Stimulated activated CD4-positive, alpha-beta T cell treated with anti-CD3 and anti-CD28 coated beads, Interleukin-4, amount 100 ng/mL, for 1 hour (primary cell): ENCODE data around the gene CMTM4.
A peak's percentile ranks its signal among the peaks of the same experiment; 100 is the strongest.
"Not testable (repeated sequence)": the region's sequence is repeated elsewhere in the genome, so short reads cannot be mapped to it uniquely, and the experiment has no call there.

Experiments
- DNase-seq: peaks from one replicate; pipeline ENCODE4 v3.0.0-alpha.2; 2020

Gene CMTM4

DNA sequence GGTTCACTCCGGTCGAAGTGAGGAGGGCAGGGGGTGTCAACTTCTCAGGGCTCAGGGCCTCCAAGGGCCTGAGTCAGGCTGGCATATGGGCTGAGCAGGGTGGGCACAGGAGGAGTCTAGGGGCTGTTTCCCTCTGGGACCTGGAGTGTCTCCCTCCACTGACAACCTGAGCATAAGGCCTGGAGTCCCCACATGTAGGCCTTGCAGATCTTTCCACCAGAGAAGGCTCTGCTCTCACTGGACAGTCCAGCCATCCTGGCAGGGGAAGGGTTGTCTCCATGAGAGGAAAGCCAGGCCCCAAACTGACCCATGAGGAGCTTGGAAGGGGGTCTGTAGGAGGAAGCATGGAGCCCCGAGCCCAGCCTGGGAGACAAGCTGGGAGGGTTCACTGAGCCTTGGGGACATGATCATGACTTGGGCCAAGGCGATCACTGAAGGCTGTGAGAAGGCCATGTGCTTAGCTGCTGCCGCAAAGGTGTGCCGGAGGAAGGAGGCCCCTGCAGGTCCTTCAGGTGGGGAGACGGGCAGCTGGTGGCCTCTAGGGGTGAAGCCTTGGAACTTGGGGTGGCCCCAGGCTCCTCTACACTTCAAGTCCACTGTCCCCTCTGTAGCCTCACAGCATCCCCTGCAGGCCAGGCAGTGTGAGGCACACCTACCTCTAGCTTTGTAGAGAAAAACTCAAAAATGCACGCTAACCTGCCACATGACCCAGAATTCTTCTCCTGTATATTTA lies 107.4 kb downstream of the CMTM4 start:
- DNase-seq = peak; percentile 49

DNA sequence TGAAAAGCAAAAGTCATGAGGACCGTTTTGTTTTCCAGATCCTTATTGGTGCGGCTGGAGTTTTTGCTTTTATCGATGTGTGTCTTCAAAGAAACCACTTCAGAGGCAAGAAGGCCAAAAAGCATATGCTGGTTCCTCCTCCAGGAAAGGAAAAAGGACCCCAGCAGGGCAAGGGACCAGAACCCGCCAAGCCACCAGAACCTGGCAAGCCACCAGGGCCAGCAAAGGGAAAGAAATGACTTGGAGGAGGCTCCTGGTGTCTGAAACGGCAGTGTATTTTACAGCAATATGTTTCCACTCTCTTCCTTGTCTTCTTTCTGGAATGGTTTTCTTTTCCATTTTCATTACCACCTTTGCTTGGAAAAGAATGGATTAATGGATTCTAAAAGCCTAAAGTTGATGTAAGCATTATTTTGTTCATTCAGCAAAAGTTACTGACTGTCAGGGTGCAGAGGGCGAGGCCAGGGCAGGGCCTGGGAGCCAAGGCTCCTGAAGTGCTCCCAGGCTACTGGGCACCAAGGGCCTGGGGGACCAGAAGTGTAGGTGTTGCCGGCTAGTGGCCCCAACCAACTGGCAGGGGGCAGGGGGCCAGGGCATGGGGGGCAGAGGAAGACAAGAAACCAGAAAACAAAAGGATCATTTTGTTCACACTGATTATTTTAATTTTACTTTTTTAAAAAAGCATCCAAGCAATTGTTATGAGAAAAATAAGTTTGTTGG lies 108.5 kb downstream of the CMTM4 start:
- DNase-seq = no peak

DNA sequence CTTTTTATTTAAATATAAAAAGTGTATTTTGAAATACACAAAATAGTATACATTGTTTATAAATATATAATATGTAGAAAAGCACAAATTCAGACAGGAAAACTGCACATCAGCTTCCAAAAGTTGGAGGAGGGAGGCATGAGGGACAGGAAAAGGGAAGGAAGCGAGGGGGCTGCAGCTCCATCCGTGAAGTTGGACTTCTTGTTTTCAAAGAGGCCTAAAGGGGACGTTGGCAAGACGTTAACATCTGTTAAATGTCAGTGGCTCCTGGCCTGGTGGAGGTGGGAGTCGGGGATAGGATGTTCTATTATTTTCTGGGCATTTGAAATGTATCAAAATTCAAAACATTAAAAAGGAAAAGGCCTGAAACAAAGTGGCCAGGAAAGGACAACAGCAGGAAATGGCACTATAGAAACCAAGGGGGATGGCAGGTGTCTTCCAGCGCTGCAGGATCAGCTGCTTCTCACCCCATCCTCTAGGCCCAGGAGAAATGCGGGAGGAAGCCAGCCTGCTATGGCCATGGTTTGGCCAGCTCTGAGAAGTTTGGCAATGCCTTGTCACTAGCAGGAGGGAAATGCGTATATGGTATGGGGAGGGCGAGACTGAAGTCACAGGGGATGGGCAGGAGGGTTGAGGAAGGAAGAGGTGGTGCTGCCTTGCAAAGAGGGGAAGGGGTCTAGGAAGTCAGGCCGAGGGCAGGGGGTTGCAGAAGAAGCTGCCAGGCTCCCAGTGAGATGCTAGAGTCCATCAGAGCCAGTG lies 110.9 kb downstream of the CMTM4 start:
- DNase-seq = no peak

GRCh38 chr16:66581246-66581952 lies 115.1 kb downstream of the CMTM4 start:
- no peak for DNase-seq

GRCh38 chr16:66580605-66581209 lies 115.8 kb downstream of the CMTM4 start:
- DNase-seq = no peak

DNA sequence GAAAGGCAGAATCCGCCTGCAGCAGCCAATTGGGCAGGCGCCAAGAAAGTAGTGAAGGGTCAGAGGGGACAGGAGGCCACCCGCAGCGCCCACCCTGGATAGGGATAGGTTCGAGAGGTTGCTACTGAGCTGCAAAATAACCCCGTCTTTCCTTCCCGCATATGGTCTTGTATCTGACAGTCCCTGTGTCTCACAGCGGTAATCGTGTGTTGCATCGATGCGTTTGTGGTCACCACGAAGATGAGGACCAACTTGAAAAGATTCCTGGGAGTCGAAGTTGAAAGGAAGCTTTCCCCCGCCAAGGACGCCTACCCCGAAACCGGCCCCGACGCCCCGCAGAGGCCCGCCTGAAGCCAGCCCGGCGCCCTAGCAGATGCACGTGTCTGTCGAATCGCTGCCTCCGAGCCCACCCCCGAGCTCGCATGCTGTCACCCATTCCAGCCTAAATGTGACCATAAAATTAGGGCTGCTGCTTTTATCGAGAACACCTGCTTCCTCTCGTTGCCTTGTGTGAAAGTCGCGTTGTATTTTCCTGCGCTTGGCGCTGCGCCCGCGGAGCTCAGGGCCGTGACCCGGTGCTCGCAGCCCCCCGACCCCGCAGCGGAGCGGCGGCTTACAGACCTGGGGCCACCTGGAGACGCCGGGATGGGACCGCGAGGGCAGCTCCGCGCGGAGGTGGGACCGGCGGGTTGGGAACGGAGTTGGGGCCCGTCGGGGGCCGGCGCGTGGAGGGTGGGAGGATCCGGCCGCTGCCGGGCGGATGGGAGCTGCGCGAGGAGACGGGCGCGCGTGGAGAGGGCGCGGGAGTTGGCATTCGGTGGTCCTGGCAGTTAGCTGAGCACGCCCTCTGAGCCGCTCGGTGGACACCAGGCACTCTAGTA lies 117.7 kb downstream of the CMTM4 start, which contains the start of gene CMTM2:
Gene CMTM2 (plus strand): TSS at position 813 of the 881 bp plus-strand sequence. CDS start 145 bp downstream, outside the sequence.
- DNase-seq = peak; percentile 28

DNA sequence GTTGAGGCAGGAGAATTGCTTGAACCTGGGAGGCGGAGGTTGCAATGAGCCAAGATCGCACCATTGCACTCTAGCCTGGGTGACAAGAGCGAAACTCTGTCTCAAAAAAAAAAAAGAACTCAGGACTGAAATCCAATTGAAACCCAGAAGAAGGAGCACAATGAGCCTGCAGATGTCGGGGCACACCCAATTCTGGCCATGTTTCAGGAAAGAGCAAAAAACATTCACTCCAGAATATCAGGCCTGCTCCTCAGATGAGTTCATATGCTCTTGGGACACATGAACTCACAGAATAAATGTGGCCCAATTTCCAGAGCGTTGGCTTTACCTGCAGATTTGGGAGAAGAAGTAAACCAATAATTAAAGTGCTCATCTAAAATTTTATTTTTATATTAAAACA lies 120.2 kb downstream of the CMTM4 start:
- no peak for DNase-seq

DNA sequence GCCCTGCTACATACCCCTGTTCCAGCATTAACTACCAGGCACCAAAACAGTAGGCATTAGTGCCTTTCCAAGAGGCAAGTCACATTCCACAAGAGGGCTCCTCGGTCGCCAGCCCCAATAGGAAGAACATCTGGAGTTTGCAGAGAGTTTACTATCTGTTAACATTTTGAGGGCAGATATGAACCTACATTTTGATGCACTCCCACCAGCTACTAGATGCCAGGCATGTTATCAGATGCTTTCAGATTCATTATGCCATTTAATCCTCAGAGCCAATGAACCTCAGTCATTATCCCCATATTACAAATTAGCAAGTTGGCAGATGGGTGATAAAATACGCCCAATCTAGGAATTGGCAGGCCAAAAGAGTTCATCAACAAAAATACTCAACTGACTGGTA lies 121.5 kb downstream of the CMTM4 start:
- DNase-seq = no peak

GRCh38 chr16:66574531-66574930 lies 122.0 kb downstream of the CMTM4 start:
- DNase-seq = no peak

- DNase-seq = no peak
Measured at GRCh38 chr16:66574081-66574480, 122.5 kb downstream of the CMTM4 start.

DNA sequence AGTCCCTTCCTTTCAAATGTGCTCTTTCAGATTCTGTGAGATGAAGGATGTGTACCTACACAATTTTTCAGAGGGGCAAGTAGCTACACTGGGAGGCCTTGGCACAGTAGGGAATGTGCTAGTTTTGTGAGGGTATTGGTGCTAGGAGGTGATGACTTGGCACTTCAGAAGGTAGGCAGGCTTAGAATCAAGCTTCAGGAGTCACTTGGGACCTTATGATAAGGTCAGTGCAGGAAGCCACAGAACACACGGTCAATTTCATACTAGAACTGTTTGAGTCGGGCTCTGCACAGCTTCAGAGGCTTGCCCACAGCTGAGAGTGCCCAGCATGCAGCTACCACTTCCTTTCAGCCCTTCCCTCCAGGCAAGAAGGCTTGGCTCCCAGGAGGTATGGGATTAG lies 124.2 kb downstream of the CMTM4 start:
- DNase-seq = no peak

DNA sequence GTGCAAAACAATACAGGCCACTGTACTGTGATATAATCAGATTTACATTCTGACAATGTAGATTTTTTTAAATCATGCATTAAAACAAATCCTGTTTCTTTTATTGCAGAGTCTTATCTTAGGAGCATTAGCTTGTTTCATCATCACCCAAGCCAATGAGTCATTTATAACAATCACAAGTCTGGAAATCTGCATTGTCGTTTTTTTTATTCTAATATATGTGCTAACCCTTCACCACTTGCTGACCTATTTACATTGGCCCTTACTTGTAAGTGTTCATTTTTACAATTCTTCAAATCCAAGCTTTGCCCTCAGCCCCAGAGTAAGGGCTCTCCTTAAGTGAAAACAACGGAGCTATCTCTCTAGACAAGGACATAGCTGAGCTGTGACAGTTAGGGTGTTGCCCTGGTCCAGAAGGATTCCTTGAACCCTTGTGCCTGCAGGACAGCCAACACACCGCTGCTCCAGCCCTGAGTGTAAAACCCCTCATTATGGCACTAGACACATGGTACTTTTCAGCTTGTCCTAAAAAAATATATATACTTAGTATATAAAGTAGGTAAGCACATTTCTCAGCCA lies 126.6 kb downstream of the CMTM4 start:
- no peak for DNase-seq

DNA sequence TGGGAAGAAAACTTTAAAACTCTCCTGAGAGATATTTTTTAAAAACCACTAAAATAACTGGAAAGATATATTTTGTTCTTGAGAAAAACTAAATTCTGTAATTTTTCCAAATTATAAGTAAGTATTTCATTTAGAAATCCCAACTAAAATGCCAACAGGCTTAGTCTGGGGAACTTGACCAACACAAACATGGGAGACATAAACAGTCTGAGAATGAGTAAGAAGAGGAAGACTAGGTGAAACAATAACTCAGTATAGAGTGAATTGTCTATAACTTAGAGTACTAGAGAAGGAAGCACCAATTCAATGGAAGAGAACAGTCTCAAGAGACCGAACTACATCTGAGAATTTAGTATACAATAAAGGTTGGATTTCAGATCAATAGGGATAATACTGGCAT lies 127.4 kb downstream of the CMTM4 start:
- no peak for DNase-seq

GRCh38 chr16:66568355-66568754 lies 128.2 kb downstream of the CMTM4 start:
- no peak for DNase-seq

DNA sequence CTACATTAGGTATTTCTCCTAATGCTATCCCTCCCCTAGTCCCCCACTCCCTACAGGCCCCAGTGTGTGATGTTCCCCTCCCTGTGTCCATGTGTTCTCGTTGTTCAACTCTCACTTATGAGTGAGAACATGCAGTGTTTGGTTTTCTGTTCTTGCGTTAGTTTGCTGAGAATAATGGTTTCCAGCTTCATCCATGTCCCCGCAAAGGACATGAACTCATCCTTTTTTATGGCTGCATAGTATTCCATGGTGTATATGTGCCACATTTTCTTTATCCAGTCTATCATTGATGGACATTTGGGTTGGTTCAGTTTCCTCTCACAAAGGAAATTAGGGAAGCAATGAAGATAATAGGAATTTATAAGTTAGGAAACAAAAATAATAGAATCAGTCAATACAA lies 129.3 kb downstream of the CMTM4 start:
- DNase-seq = not testable (repeated sequence)

DNA sequence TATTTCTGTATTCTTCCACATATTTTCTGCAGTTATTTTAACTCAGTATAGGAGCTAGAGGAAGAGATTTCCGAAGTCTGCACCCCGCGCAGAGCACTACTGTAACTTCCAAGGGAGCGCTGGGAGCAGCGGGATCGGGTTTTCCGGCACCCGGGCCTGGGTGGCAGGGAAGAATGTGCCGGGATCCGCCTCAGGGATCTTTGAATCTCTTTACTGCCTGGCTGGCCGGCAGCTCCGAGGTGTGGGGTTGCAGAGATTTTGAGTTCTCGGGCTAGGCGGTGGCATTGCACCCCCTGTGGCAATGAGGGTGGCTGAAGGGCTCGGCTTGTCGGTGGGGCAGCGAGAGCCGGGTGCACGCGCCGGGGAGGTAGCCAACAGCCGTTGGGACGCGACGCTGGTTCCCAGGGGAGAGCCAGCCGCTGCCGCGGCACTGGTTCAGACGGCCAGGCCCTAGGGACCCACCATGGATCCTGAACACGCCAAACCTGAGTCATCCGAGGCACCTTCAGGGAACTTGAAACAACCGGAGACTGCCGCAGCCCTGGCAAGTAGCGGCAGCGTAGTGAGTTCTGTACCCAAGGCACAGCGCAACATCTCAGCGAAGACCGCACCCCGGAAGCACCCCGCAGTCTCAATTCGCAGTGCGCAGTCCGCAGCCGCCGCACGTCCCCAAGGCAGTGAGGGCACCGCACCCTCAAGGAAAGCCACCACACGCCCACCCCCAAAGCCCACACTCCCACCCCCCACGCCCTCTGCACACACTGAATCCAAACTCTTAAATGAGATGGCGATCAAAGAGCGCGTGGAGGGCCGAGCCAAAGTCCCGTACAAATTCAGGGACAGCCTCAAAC lies 130.3 kb downstream of the CMTM4 start, which contains the start of gene CMTM1:
Gene CMTM1 (plus strand): TSS at position 389 of the 851 bp plus-strand sequence. CDS start 75 bp downstream, at position 464.
- DNase-seq = no peak
